SK-N-SH treated with all-trans-retinoic acid at 6 μM for 48 hours (cell line): ENCODE results near the gene METAP2.
"Not testable (repeated sequence)": the region's sequence is repeated elsewhere in the genome, so short reads cannot be mapped to it uniquely, and the experiment has no call there.

Experiments
- ATAC-seq: fragments of 200-7000 bp; cut with Tn5 transposase; 3 replicates; pipeline ENCODE4 v1.9.1; 2020; ENCODE audit warnings: mild to moderate bottlenecking, moderate library complexity
- ARNTL ChIP-seq: fragments of 450-650 bp; formaldehyde crosslinking; IDR thresholded peaks from 2 replicates; pipeline ENCODE4 v1.5.0; 2020; ENCODE audit warnings: low read depth, mild to moderate bottlenecking, moderate library complexity, borderline replicate concordance
- BACH2 ChIP-seq: fragments of 250-450 bp; sonication (Bioruptor Pico); IDR thresholded peaks from 2 replicates; pipeline ENCODE4 v1.9.0; 2021; ENCODE audit warnings: mild to moderate bottlenecking, borderline replicate concordance
- CSDC2 ChIP-seq: fragments of 250-450 bp; sonication (Bioruptor Pico); IDR thresholded peaks from 2 replicates; pipeline ENCODE4 v1.5.0; 2020; ENCODE audit warnings: mild to moderate bottlenecking, moderate library complexity
- ESRRG ChIP-seq: fragments of 250-450 bp; sonication (Bioruptor Pico); IDR thresholded peaks from 2 replicates; pipeline ENCODE4 v1.6.1; 2021; ENCODE audit warnings: mild to moderate bottlenecking
- GLIS3 ChIP-seq: fragments of 250-450 bp; sonication (Bioruptor Pico); IDR thresholded peaks from 2 replicates; pipeline ENCODE4 v1.5.0; 2020; ENCODE audit warnings: mild to moderate bottlenecking, moderate library complexity
- ISL1 ChIP-seq: fragments of 250-450 bp; sonication (Bioruptor Pico); IDR thresholded peaks from 2 replicates; pipeline ENCODE4 v2.1.2; 2022; ENCODE audit warnings: mild to moderate bottlenecking, moderate library complexity
- OSR1 ChIP-seq: fragments of 250-450 bp; sonication (Bioruptor Pico); IDR thresholded peaks from 2 replicates; pipeline ENCODE4 v1.8.0; 2022; ENCODE audit warnings: moderate library complexity, mild to moderate bottlenecking, inconsistent platforms
- PPARA ChIP-seq: fragments of 250-450 bp; sonication (Bioruptor Pico); IDR thresholded peaks from 2 replicates; pipeline ENCODE4 v1.5.0; 2020; ENCODE audit warnings: mild to moderate bottlenecking, borderline replicate concordance
- RARB ChIP-seq: fragments of 250-450 bp; sonication (Bioruptor Pico); IDR thresholded peaks from 2 replicates; pipeline ENCODE4 v1.8.0; 2021; ENCODE audit warnings: mild to moderate bottlenecking, moderate library complexity
- SNAI2 ChIP-seq: fragments of 250-450 bp; sonication (Bioruptor Pico); IDR thresholded peaks from 2 replicates; pipeline ENCODE4 v1.5.0; 2020; ENCODE audit warnings: mild to moderate bottlenecking, moderate library complexity
- TCF4 ChIP-seq: fragments of 250-450 bp; sonication (Bioruptor Pico); IDR thresholded peaks from 2 replicates; pipeline ENCODE4 v1.8.0; 2021; ENCODE audit warnings: mild to moderate bottlenecking, moderate library complexity, borderline replicate concordance
- TOX ChIP-seq: fragments of 250-450 bp; sonication (Bioruptor Pico); IDR thresholded peaks from 2 replicates; pipeline ENCODE4 v1.8.0; 2021; ENCODE audit warnings: mild to moderate bottlenecking, moderate library complexity, borderline replicate concordance
- ZC3H10 ChIP-seq: fragments of 250-450 bp; sonication (Bioruptor Pico); IDR thresholded peaks from 2 replicates; pipeline ENCODE4 v1.5.1; 2021; ENCODE audit warnings: mild to moderate bottlenecking, moderate library complexity
- ZFP3 ChIP-seq: fragments of 250-450 bp; sonication (Bioruptor Pico); IDR thresholded peaks from 2 replicates; pipeline ENCODE4 v1.5.0; 2020; ENCODE audit warnings: mild to moderate bottlenecking, moderate library complexity
- ZNF70 ChIP-seq: fragments of 450-650 bp; formaldehyde crosslinking; IDR thresholded peaks from 2 replicates; pipeline ENCODE4 v1.5.0; 2020; ENCODE audit warnings: mild to moderate bottlenecking, moderate library complexity
- ZNF8 ChIP-seq: fragments of 450-650 bp; formaldehyde crosslinking; IDR thresholded peaks from 2 replicates; pipeline ENCODE4 v1.5.0; 2020; ENCODE audit warnings: mild to moderate bottlenecking, moderate library complexity
- TF ChIP-seq, protein P1 (sequence below): fragments of 250-450 bp; sonication (Bioruptor Pico); IDR thresholded peaks from 2 replicates; pipeline ENCODE4 v1.8.0; 2020; ENCODE audit warnings: mild to moderate bottlenecking, moderate library complexity, borderline replicate concordance
- TF ChIP-seq, protein P2 (sequence below): fragments of 250-450 bp; sonication (Bioruptor Pico); IDR thresholded peaks from 2 replicates; pipeline ENCODE4 v1.8.0; 2021; ENCODE audit warnings: low read depth, mild to moderate bottlenecking, moderate library complexity, borderline replicate concordance
- TF ChIP-seq, protein P3 (sequence below): fragments of 250-450 bp; sonication (Bioruptor Pico); IDR thresholded peaks from 2 replicates; pipeline ENCODE4 v1.5.1; 2021; ENCODE audit warnings: mild to moderate bottlenecking, moderate library complexity
- TF ChIP-seq, protein P4 (sequence below): fragments of 250-450 bp; sonication (Bioruptor Pico); IDR thresholded peaks from 2 replicates; pipeline ENCODE4 v1.5.0; 2020; ENCODE audit warnings: mild to moderate bottlenecking, moderate library complexity
- TF ChIP-seq, protein P5 (sequence below): fragments of 250-450 bp; sonication (Bioruptor Pico); IDR thresholded peaks from 2 replicates; pipeline ENCODE4 v1.5.1; 2020; ENCODE audit warnings: low read depth, mild to moderate bottlenecking, moderate library complexity

Gene METAP2

DNA sequence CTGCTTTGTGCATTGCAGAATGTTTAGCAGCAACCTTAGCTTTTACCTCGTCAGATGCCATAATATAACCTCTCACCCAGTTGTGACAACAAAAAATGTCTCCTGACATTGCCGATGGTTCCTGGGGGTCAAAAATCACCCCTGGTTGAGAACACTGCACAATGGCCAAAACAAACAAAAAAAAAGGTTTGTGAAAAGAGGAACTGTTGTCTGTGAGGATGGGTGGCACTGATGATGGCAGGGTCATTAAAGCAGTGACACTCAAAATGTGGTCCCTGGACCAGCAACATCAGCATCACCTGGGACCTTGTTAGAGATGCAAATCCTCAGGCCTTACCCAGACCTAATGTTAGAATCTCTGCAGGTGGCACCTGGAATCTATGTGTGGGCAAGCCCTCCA is 36.4 kb upstream of the METAP2 start (continued):
- no peak for TF ChIP-seq OSR1

DNA sequence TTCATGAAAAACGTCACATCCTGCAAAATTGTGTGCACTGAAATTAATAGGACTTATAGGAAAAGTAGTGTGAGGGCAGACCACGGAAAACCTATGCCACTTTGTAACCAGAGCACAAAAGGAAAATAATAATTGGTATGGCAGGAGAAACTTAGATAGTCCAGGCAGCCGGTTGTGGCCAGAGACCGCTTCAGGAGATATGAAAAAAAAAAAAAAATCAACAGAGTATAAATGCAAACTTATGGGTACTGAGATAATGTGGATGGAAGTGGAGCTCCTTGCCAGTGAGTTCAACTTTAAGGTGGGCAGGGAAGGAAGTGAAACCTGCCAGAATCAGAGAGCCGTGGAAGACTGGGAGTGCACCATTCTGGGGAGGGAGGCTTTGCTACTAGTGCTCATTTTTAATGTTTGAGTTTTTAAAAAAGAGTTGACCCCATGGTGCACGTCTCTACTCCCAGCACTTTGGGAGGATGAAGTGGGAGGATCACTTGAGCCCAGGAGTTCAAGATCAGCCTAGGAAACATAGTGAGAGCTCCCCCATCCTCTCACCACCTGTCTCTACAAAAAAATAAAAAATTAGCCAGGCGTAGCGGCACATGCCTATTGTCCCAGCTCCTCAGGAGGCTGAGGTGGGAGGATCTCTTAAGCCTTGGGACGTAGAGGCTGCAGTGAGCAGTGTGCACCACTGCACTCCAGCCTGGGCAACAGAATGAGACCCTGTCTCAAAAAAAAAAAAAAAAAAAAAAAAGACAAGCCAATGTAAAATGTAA is 34.3 kb upstream of the METAP2 start:
- no peak for ATAC-seq
- TF ChIP-seq SNAI2 (CRISPR knock-in tag) (no peak), TCF4 (CRISPR knock-in tag) (no peak), ISL1 (CRISPR knock-in tag) (no peak), ZNF8 (CRISPR knock-in tag) (no peak), ESRRG (CRISPR knock-in tag) (no peak), ZNF70 (CRISPR knock-in tag) (no peak), CSDC2 (CRISPR knock-in tag) (no peak), ZFP3 (CRISPR knock-in tag) (no peak), OSR1 (no peak), RARB (CRISPR knock-in tag) (no peak), ARNTL (no peak), TOX (CRISPR knock-in tag) (no peak), PPARA (CRISPR knock-in tag) (no peak)
- TF ChIP-seq, protein P1, sequence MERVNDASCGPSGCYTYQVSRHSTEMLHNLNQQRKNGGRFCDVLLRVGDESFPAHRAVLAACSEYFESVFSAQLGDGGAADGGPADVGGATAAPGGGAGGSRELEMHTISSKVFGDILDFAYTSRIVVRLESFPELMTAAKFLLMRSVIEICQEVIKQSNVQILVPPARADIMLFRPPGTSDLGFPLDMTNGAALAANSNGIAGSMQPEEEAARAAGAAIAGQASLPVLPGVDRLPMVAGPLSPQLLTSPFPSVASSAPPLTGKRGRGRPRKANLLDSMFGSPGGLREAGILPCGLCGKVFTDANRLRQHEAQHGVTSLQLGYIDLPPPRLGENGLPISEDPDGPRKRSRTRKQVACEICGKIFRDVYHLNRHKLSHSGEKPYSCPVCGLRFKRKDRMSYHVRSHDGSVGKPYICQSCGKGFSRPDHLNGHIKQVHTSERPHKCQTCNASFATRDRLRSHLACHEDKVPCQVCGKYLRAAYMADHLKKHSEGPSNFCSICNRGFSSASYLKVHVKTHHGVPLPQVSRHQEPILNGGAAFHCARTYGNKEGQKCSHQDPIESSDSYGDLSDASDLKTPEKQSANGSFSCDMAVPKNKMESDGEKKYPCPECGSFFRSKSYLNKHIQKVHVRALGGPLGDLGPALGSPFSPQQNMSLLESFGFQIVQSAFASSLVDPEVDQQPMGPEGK = no peak

DNA sequence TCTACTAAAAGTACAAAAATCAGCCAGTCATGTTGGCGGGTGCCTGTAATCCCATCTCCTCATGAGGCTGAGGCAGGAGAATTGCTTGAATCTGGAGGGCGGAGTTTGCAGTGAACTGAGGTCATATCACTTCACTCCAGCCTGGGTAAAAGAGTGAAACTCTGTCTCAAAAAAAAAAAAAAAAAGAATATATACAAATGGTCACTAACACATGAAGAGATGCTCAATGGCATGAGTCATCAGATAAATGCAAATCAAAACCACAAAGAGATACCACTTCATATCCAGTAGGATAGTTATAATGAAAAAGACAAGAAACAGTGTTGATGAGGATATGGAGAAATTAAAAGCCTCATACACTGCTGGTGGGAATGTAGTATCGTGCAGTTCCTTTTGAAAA is 33.6 kb upstream of the METAP2 start:
- no peak; the same call in 2 of the 3 replicates for ATAC-seq
- TF ChIP-seq CSDC2 (CRISPR knock-in tag) = no peak
- TF ChIP-seq ISL1 (CRISPR knock-in tag) = no peak
- TF ChIP-seq PPARA (CRISPR knock-in tag) = no peak
- no peak for TF ChIP-seq ESRRG (CRISPR knock-in tag)
- TF ChIP-seq, protein P2, sequence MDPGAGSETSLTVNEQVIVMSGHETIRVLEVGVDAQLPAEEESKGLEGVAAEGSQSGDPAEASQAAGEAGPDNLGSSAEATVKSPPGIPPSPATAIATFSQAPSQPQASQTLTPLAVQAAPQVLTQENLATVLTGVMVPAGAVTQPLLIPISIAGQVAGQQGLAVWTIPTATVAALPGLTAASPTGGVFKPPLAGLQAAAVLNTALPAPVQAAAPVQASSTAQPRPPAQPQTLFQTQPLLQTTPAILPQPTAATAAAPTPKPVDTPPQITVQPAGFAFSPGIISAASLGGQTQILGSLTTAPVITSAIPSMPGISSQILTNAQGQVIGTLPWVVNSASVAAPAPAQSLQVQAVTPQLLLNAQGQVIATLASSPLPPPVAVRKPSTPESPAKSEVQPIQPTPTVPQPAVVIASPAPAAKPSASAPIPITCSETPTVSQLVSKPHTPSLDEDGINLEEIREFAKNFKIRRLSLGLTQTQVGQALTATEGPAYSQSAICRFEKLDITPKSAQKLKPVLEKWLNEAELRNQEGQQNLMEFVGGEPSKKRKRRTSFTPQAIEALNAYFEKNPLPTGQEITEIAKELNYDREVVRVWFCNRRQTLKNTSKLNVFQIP (CRISPR knock-in tag) = no peak
- TF ChIP-seq, protein P3, sequence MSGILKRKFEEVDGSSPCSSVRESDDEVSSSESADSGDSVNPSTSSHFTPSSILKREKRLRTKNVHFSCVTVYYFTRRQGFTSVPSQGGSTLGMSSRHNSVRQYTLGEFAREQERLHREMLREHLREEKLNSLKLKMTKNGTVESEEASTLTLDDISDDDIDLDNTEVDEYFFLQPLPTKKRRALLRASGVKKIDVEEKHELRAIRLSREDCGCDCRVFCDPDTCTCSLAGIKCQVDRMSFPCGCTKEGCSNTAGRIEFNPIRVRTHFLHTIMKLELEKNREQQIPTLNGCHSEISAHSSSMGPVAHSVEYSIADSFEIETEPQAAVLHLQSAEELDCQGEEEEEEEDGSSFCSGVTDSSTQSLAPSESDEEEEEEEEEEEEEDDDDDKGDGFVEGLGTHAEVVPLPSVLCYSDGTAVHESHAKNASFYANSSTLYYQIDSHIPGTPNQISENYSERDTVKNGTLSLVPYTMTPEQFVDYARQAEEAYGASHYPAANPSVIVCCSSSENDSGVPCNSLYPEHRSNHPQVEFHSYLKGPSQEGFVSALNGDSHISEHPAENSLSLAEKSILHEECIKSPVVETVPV (CRISPR knock-in tag) = no peak

DNA sequence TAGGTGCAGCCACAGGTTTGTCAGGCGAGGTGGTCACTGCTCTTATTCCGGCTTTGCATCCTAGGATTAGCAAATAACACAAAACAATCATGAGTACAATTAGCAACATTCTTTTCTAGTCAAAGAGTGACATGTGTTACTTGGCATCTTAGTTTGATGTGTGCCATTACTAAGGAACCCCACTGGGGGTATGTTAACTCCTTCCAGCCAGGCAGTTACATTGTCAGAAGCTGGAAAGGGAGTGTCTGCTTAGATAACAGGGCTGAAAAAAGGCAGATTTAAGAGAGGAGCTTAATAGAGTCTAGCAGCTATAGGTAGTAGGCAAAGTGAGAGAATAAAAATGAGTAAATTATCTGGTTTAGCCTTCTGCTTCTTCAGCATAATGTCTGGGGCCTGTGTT is 30.5 kb upstream of the METAP2 start:
- TF ChIP-seq ZC3H10 (CRISPR knock-in tag) (no peak), PPARA (CRISPR knock-in tag) (no peak), SNAI2 (CRISPR knock-in tag) (no peak), ESRRG (CRISPR knock-in tag) (no peak), ZNF8 (CRISPR knock-in tag) (no peak), ZFP3 (CRISPR knock-in tag) (no peak), BACH2 (no peak), ARNTL (no peak), TOX (CRISPR knock-in tag) (no peak), TCF4 (CRISPR knock-in tag) (no peak), GLIS3 (CRISPR knock-in tag) (no peak)
- TF ChIP-seq, protein P2 (CRISPR knock-in tag) = no peak
- TF ChIP-seq, protein P4, sequence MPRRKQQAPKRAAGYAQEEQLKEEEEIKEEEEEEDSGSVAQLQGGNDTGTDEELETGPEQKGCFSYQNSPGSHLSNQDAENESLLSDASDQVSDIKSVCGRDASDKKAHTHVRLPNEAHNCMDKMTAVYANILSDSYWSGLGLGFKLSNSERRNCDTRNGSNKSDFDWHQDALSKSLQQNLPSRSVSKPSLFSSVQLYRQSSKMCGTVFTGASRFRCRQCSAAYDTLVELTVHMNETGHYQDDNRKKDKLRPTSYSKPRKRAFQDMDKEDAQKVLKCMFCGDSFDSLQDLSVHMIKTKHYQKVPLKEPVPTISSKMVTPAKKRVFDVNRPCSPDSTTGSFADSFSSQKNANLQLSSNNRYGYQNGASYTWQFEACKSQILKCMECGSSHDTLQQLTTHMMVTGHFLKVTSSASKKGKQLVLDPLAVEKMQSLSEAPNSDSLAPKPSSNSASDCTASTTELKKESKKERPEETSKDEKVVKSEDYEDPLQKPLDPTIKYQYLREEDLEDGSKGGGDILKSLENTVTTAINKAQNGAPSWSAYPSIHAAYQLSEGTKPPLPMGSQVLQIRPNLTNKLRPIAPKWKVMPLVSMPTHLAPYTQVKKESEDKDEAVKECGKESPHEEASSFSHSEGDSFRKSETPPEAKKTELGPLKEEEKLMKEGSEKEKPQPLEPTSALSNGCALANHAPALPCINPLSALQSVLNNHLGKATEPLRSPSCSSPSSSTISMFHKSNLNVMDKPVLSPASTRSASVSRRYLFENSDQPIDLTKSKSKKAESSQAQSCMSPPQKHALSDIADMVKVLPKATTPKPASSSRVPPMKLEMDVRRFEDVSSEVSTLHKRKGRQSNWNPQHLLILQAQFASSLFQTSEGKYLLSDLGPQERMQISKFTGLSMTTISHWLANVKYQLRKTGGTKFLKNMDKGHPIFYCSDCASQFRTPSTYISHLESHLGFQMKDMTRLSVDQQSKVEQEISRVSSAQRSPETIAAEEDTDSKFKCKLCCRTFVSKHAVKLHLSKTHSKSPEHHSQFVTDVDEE = no peak
- TF ChIP-seq, protein P5, sequence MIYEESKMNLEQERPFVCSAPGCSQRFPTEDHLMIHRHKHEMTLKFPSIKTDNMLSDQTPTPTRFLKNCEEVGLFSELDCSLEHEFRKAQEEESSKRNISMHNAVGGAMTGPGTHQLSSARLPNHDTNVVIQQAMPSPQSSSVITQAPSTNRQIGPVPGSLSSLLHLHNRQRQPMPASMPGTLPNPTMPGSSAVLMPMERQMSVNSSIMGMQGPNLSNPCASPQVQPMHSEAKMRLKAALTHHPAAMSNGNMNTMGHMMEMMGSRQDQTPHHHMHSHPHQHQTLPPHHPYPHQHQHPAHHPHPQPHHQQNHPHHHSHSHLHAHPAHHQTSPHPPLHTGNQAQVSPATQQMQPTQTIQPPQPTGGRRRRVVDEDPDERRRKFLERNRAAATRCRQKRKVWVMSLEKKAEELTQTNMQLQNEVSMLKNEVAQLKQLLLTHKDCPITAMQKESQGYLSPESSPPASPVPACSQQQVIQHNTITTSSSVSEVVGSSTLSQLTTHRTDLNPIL (CRISPR knock-in tag) = no peak
- TF ChIP-seq, protein P3 (CRISPR knock-in tag) = no peak
- no peak for ATAC-seq

DNA sequence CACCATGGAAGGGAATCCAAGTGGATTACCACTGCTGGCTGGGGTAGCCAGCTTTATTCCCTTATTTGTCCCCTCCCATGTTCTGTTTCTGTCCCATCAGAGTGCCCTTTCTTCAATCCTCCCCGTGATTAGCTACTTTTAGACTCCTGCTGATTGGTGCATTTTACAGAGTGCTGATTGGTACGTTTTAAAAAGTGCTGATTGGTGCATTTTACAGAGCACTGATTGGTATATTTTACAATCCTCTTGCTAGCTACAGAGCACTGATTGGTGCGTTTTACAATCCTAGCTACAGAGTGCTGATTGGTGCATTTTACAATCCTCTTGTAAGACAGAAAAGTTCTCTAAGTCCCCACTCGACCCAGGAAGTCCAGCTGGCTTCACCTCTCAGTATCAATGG is 28.9 kb upstream of the METAP2 start:
- not testable (repeated sequence) for ATAC-seq
